ENCODE data around the gene TLR2. TPM values are rescaled to one million over a fixed set of nuclear protein-coding genes. Genes with fewer than 3 reads are reported as not detected.

TLR2 gene
- total RNA-seq = 1.0 to 1.9 TPM (median 1.7 TPM) in 3 replicates
- long read RNA-seq, partial matches to known transcripts = 0 of 2 reads
- long read RNA-seq, other reads (novel, unspliced or antisense) = 0 of 2 reads

- Mint-ChIP-seq H3K27me3 (ENCODE audit: low read depth) (peaks cover 10% of the 10 kb centered on the region), H3K4me3 (ENCODE audit: unreplicated experiment) (peak within 1 kb of the TSS; percentile 70), H3K9me3 (ENCODE audit: low read depth) (peaks cover 15% of the 10 kb centered on the region), H3K27ac (ENCODE audit: unreplicated experiment) (no peak within 1 kb of the TSS), H3K36me3 (ENCODE audit: low read depth) (peaks cover 3% of the 10 kb centered on the region), H3K4me1 (ENCODE audit: low read depth) (peaks cover 5% of the 10 kb centered on the region)
- peak; percentile 90 for DNase-seq (ENCODE audit: low spot score)
- TF ChIP-seq, protein P1, sequence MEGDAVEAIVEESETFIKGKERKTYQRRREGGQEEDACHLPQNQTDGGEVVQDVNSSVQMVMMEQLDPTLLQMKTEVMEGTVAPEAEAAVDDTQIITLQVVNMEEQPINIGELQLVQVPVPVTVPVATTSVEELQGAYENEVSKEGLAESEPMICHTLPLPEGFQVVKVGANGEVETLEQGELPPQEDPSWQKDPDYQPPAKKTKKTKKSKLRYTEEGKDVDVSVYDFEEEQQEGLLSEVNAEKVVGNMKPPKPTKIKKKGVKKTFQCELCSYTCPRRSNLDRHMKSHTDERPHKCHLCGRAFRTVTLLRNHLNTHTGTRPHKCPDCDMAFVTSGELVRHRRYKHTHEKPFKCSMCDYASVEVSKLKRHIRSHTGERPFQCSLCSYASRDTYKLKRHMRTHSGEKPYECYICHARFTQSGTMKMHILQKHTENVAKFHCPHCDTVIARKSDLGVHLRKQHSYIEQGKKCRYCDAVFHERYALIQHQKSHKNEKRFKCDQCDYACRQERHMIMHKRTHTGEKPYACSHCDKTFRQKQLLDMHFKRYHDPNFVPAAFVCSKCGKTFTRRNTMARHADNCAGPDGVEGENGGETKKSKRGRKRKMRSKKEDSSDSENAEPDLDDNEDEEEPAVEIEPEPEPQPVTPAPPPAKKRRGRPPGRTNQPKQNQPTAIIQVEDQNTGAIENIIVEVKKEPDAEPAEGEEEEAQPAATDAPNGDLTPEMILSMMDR (IDR thresholded peaks at IDR 0.05) = peak; percentile 18
These were observed at the start of gene TLR2 for GRCh38 chr4:153684182-153684970. TLR2 (plus strand) TSS chr4:153684280; CDS start chr4:153702908, 18,628 bp downstream.

- no peaks in the 10 kb centered on the region for H3K27me3 Mint-ChIP-seq (ENCODE audit: low read depth)
- peaks cover 26% of the 10 kb centered on the region for H3K36me3 Mint-ChIP-seq (ENCODE audit: low read depth)
- DNase-seq (ENCODE audit: low spot score) = no peak
- no peak overlapping the region for H3K4me3 Mint-ChIP-seq (ENCODE audit: unreplicated experiment)
- peaks cover 4% of the 10 kb centered on the region for H3K4me1 Mint-ChIP-seq (ENCODE audit: low read depth)
- H3K27ac Mint-ChIP-seq (ENCODE audit: unreplicated experiment) = no peak overlapping the region
- TF ChIP-seq, protein P1 (IDR thresholded peaks at IDR 0.05) = peak; percentile 81
- H3K9me3 Mint-ChIP-seq (ENCODE audit: low read depth) = no peaks in the 10 kb centered on the region
These were observed 49.2 kb upstream of the TLR2 start for GRCh38 chr4:153634738-153635353.

- no peaks in the 10 kb centered on the region for H3K9me3 Mint-ChIP-seq (ENCODE audit: low read depth)
- no peak overlapping the region for H3K27ac Mint-ChIP-seq (ENCODE audit: unreplicated experiment)
- DNase-seq (ENCODE audit: low spot score) = no peak
- TF ChIP-seq, protein P1 (IDR thresholded peaks at IDR 0.05) = no peak
- peaks cover 4% of the 10 kb centered on the region for H3K4me1 Mint-ChIP-seq (ENCODE audit: low read depth)
- H3K4me3 Mint-ChIP-seq (ENCODE audit: unreplicated experiment) = no peak overlapping the region
- no peaks in the 10 kb centered on the region for H3K27me3 Mint-ChIP-seq (ENCODE audit: low read depth)
- peaks cover 20% of the 10 kb centered on the region for H3K36me3 Mint-ChIP-seq (ENCODE audit: low read depth)
These were observed 48.2 kb upstream of the TLR2 start for GRCh38 chr4:153635846-153636245.

DNA sequence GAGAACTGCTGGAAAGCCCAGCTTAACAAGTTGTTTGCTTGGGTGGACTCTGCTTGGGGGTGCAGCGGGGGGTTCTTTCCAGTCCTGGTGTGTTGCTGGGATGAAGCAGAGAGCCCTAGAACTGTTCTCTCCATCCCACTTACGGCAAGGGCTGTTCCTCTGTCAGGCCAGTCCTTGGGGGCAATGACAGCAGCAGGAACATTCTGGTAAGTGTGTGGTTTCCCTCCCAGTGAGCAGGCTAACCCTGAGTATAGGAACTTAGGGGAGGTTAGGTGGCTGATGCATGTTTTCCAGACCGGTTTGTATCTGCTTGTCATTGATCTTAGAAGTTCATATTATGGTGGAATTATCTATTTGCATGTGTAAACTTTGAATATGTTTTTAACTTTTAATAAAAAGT is 46.9 kb upstream of the TLR2 start:
- Mint-ChIP-seq H3K27ac (ENCODE audit: unreplicated experiment) (no peak overlapping the region), H3K4me3 (ENCODE audit: unreplicated experiment) (no peak overlapping the region), H3K27me3 (ENCODE audit: low read depth) (no peaks in the 10 kb centered on the region), H3K4me1 (ENCODE audit: low read depth) (peaks cover 4% of the 10 kb centered on the region), H3K36me3 (ENCODE audit: low read depth) (peaks cover 17% of the 10 kb centered on the region), H3K9me3 (ENCODE audit: low read depth) (no peaks in the 10 kb centered on the region)
- no peak for DNase-seq (ENCODE audit: low spot score)
- TF ChIP-seq, protein P1 (IDR thresholded peaks at IDR 0.05) = no peak

DNA sequence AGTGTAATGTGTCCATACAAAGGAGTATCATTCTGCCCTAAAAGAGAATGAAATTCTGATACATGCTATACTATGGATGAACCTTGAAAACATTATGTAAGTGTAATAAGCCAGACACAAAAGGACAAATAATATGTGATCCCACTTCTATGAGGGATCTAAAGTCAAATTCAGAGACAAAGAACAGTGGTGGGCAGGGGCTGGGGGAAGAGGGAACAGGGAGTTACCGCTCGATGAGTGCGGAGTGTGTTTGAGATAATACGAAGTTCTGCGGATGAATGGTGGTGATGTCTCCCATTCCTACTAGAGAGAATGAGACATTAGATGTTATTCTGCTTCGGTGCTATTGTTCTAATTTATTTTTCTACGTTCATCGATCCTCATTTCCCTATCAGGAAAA is 46.1 kb upstream of the TLR2 start:
- TF ChIP-seq, protein P1 (IDR thresholded peaks at IDR 0.05) = no peak
- peaks cover 15% of the 10 kb centered on the region for H3K36me3 Mint-ChIP-seq (ENCODE audit: low read depth)
- no peaks in the 10 kb centered on the region for H3K27me3 Mint-ChIP-seq (ENCODE audit: low read depth)
- peaks cover 4% of the 10 kb centered on the region for H3K4me1 Mint-ChIP-seq (ENCODE audit: low read depth)
- no peak overlapping the region for H3K27ac Mint-ChIP-seq (ENCODE audit: unreplicated experiment)
- DNase-seq (ENCODE audit: low spot score) = no peak
- no peak overlapping the region for H3K4me3 Mint-ChIP-seq (ENCODE audit: unreplicated experiment)
- no peaks in the 10 kb centered on the region for H3K9me3 Mint-ChIP-seq (ENCODE audit: low read depth)

Data from chondrocyte (in vitro differentiated cells).